ENCODE data around the gene AGMO.

GRCh38 chr7:15306296-15306695 is 255.5 kb downstream of the AGMO start:
- TF ChIP-seq CTCF (IDR thresholded peaks at IDR 0.05; ENCODE audit: insufficient read depth, low read depth, low read length): no peak
- no peak for TF ChIP-seq EZH2 (IDR thresholded peaks at IDR 0.05; ENCODE audit: insufficient read depth, low read length)
